Measurements from ENCODE around the gene ERAP2.
"Not testable (repeated sequence)": the region's sequence is repeated elsewhere in the genome, so short reads cannot be mapped to it uniquely, and the experiment has no call there.

The ERAP2 gene

GRCh38 chr5:96837303-96837702, 39.0 kb upstream of the ERAP2 start:
- Histone ChIP-seq H3K9me3 (no peaks in the 10 kb centered on the region), H3K27ac (no peak overlapping the region), H3K4me1 (no peaks in the 10 kb centered on the region), H3K27me3 (no peaks in the 10 kb centered on the region), H3K36me3 (no peaks in the 10 kb centered on the region), H3K4me3 (no peak overlapping the region)
- no peak for DNase-seq
- TF ChIP-seq, protein P1, sequence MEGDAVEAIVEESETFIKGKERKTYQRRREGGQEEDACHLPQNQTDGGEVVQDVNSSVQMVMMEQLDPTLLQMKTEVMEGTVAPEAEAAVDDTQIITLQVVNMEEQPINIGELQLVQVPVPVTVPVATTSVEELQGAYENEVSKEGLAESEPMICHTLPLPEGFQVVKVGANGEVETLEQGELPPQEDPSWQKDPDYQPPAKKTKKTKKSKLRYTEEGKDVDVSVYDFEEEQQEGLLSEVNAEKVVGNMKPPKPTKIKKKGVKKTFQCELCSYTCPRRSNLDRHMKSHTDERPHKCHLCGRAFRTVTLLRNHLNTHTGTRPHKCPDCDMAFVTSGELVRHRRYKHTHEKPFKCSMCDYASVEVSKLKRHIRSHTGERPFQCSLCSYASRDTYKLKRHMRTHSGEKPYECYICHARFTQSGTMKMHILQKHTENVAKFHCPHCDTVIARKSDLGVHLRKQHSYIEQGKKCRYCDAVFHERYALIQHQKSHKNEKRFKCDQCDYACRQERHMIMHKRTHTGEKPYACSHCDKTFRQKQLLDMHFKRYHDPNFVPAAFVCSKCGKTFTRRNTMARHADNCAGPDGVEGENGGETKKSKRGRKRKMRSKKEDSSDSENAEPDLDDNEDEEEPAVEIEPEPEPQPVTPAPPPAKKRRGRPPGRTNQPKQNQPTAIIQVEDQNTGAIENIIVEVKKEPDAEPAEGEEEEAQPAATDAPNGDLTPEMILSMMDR (IDR thresholded peaks at IDR 0.05), result no peak
- intact Hi-C loops (cut with DNase I; ENCODE audit: low total_unique reads), result no loop called here

- no peaks in the 10 kb centered on the region for H3K36me3 ChIP-seq
- H3K9me3 ChIP-seq, result no peaks in the 10 kb centered on the region
- no peaks in the 10 kb centered on the region for H3K27me3 ChIP-seq
- TF ChIP-seq, protein P1 (IDR thresholded peaks at IDR 0.05), result no peak
- intact Hi-C loops (cut with DNase I; ENCODE audit: low total_unique reads), result no loop called here
- H3K4me1 ChIP-seq, result no peaks in the 10 kb centered on the region
- H3K27ac ChIP-seq, result no peak overlapping the region
- no peak for DNase-seq
- no peak overlapping the region for H3K4me3 ChIP-seq
These were observed 37.9 kb upstream of the ERAP2 start for GRCh38 chr5:96838201-96839070.

DNA sequence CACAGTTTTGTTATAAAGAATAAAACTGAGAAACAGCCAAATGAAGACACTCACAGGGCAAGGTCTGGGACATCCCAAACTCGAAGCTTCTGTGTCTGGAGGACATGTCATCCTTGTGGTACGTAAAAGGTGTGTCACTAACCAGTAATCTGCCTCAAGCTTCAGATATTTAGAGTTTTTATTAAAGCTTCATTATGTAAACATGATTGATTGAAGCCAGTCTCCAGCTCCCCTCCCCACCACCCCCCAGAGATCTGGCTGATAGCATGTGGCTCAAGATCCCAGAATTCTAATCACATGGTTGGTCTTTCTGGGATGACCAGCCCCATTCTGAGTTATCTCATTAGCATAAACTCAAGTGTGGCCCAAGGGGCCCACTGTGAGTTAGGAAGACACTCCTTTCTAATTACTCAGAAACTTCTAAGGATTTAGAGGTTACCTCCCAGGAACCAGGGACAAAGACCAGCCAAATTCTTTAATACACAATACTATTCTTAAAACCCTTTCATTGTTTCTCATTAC, 37.2 kb upstream of the ERAP2 start:
- TF ChIP-seq, protein P1 (IDR thresholded peaks at IDR 0.05), result no peak
- Histone ChIP-seq H3K27me3 (no peaks in the 10 kb centered on the region), H3K36me3 (no peaks in the 10 kb centered on the region), H3K4me3 (no peak overlapping the region), H3K4me1 (no peaks in the 10 kb centered on the region), H3K9me3 (no peaks in the 10 kb centered on the region), H3K27ac (no peak overlapping the region)
- intact Hi-C loops (cut with DNase I; ENCODE audit: low total_unique reads), result no loop called here
- DNase-seq, result no peak

DNA sequence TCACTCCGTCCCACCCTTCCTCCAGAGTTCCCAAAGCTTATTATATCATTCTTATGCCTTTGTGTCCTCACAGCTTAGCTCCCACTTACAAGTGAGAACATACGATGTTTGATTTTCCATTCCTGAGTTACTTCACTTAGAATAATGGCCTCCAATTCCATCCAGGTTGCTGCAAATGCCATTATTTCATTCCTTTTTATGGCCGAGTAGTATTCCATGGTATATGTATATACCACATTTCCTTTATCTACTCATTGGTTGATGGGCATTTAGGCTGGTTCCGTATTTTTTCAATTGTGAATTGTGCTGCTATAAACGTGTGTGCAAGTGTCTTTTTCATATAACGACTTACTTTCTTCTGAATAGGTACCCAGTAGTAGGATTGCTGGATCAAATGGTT, 34.4 kb upstream of the ERAP2 start:
- H3K27ac ChIP-seq; H3K4me1 ChIP-seq; H3K36me3 ChIP-seq; H3K4me3 ChIP-seq; H3K27me3 ChIP-seq; DNase-seq; intact Hi-C loops (cut with DNase I; ENCODE audit: low total_unique reads); H3K9me3 ChIP-seq: not testable (repeated sequence)

DNA sequence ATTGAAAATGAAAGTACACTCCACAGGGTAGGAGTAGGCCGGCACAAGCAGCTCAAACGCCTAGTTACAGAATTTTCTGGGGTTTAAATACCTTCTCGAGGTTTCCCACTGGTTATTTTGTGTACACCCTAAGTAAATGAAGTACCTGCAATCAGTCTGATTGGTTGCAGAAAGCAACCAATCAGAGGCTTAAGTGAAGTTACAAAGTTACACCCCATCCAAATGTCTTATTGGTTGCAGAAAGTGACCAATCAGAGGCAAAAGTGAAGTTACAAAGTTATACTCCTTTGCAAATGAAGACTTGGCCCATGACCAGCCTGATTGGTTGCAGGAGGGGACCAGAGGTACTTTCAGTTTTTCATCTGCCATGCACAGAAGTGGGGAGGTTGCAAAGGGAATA, 33.2 kb upstream of the ERAP2 start:
- Histone ChIP-seq H3K4me3 (no peak overlapping the region), H3K4me1 (no peaks in the 10 kb centered on the region), H3K36me3 (no peaks in the 10 kb centered on the region), H3K27me3 (no peaks in the 10 kb centered on the region), H3K27ac (no peak overlapping the region), H3K9me3 (no peaks in the 10 kb centered on the region)
- TF ChIP-seq, protein P1 (IDR thresholded peaks at IDR 0.05), result no peak
- DNase-seq, result no peak
- intact Hi-C loops (cut with DNase I; ENCODE audit: low total_unique reads), result no loop called here

- no peak overlapping the region for H3K4me3 ChIP-seq
- H3K4me1 ChIP-seq, result no peaks in the 10 kb centered on the region
- H3K27ac ChIP-seq, result no peak overlapping the region
- intact Hi-C loops (cut with DNase I; ENCODE audit: low total_unique reads), result no loop called here
- H3K9me3 ChIP-seq, result peaks cover 0 to 5% (median 0%) of the 10 kb centered on the region in 3 donors
- no peaks in the 10 kb centered on the region for H3K36me3 ChIP-seq
- no peak for DNase-seq
- TF ChIP-seq, protein P1 (IDR thresholded peaks at IDR 0.05), result no peak
- H3K27me3 ChIP-seq, result no peaks in the 10 kb centered on the region
These were observed 31.8 kb upstream of the ERAP2 start for GRCh38 chr5:96844481-96844990.
